IgD-negative memory B cell (primary cell): Measurements from ENCODE around the gene HRH1. TPM values are rescaled to one million over a fixed set of nuclear protein-coding genes. Genes with fewer than 3 reads are reported as not detected.

Experiments used
- H3K27ac Mint-ChIP-seq, 3 donors: one replicate each; pipeline ENCODE4 v1.8.0; 2020 to 2022; ENCODE audit warnings: mild to moderate bottlenecking in 3 of 3, mixed read lengths in 3 of 3, moderate library complexity in 1 of 3
- H3K27me3 Mint-ChIP-seq: one replicate; pipeline ENCODE4 v1.8.0; 2021; ENCODE audit warnings: mixed read lengths
- H3K36me3 Mint-ChIP-seq: one replicate; pipeline ENCODE4 v1.8.0; 2020; ENCODE audit warnings: mild to moderate bottlenecking, mixed read lengths
- H3K4me1 Mint-ChIP-seq, 3 donors: one replicate each; pipeline ENCODE4 v1.8.0; 2020 to 2022; ENCODE audit warnings: mixed read lengths in 3 of 3, mild to moderate bottlenecking in 1 of 3
- H3K4me3 Mint-ChIP-seq, 4 donors: one replicate each; pipeline ENCODE4 v1.8.0; 2020 to 2022; ENCODE audit warnings: mild to moderate bottlenecking in 4 of 4, mixed read lengths in 4 of 4, moderate library complexity in 3 of 4
- H3K9me3 Mint-ChIP-seq, 3 donors: one replicate each; pipeline ENCODE4 v1.8.0; 2020 to 2021; ENCODE audit warnings: mixed read lengths in 3 of 3, mild to moderate bottlenecking in 1 of 3
- polyA plus RNA-seq: library from polyadenylated mRNA; unstranded; fragments of 300-500 nt; fragmentation: Illumina TruSeq; gene quantifications from one replicate; pipeline ENCODE4 v1.2.3, GENCODE V29; 2021

HRH1 gene
- polyA plus RNA-seq, 1 donor from 2014 or later: not detected

- peaks cover 6 to 8% (median 7%) of the 10 kb centered on the region in 3 donors for H3K4me1 Mint-ChIP-seq
- H3K27ac Mint-ChIP-seq: no peak overlapping the region
- H3K36me3 Mint-ChIP-seq: peaks cover 12% of the 10 kb centered on the region
- H3K27me3 Mint-ChIP-seq: no peaks in the 10 kb centered on the region
- no peaks in the 10 kb centered on the region for H3K9me3 Mint-ChIP-seq
- H3K4me3 Mint-ChIP-seq: no peak overlapping the region
These were observed 142.8 kb downstream of the HRH1 start for GRCh38 chr3:11297126-11297525.

- Mint-ChIP-seq H3K36me3 (peaks cover 14% of the 10 kb centered on the region), H3K27me3 (no peaks in the 10 kb centered on the region), H3K27ac (peak overlapping the region in 2 of 3 donors; percentile 48 to 50), H3K9me3 (no peaks in the 10 kb centered on the region), H3K4me1 (peaks cover 4 to 6% (median 6%) of the 10 kb centered on the region in 3 donors), H3K4me3 (peak overlapping the region in 1 of 4 donors; percentile 83)
These were observed 146.7 kb downstream of the HRH1 start for GRCh38 chr3:11300970-11301369.

DNA sequence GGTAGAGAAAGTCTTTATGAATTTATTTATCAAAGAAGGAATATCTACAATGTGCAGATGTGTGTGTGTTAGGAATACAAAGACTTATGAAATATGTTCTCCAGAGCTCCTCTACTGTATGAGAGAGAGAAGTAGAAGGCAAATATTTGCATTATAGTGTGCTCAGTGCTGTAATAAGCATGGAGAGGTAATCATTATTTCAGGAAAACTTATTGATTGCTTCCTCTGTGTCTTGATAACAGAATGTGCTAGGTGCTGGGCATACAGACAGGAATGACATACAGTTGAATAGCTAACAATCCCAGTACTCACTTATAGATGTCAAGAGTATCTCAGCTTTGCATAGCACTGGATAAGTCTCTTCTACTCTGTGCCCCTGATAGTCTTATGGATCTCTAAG lies 148.2 kb downstream of the HRH1 start:
- Mint-ChIP-seq H3K27ac (no peak overlapping the region), H3K4me1 (peaks cover 0 to 3% (median 2%) of the 10 kb centered on the region in 3 donors)

DNA sequence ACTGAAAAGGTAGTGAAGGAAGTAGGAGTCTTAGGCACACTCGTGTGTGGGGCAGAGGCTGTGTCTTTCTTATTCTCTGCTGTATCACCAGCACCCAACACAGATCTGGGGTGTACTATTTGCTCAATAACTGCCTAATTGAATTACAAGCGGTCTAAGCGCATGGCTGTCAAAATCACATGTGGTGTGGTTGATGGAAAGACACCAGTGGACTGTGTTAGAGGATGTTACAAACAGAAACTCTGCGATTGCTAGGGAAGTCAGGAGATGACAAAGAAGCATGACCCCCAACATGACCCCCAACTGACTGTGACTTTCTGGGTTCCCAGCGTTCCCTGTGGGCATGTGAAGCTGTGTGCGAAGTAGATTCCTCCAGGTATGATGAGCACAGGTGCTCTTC lies 149.9 kb downstream of the HRH1 start:
- Mint-ChIP-seq H3K27me3 (no peaks in the 10 kb centered on the region), H3K36me3 (peaks cover 8% of the 10 kb centered on the region), H3K4me1 (peaks cover 0 to 2% (median 2%) of the 10 kb centered on the region in 3 donors), H3K27ac (no peak overlapping the region), H3K9me3 (no peaks in the 10 kb centered on the region), H3K4me3 (no peak overlapping the region)

More for the DNA sequence above, 148.2 kb downstream of the HRH1 start:
- H3K9me3 Mint-ChIP-seq: no peaks in the 10 kb centered on the region
- no peaks in the 10 kb centered on the region for H3K27me3 Mint-ChIP-seq
- H3K4me3 Mint-ChIP-seq: no peak overlapping the region
- peaks cover 13% of the 10 kb centered on the region for H3K36me3 Mint-ChIP-seq

GRCh38 chr3:11305509-11305908 lies 151.2 kb downstream of the HRH1 start:
- H3K27ac Mint-ChIP-seq: peak overlapping the region in 1 of 3 donors; percentile 53
- no peaks in the 10 kb centered on the region for H3K9me3 Mint-ChIP-seq
- H3K27me3 Mint-ChIP-seq: no peaks in the 10 kb centered on the region
- H3K4me3 Mint-ChIP-seq: no peak overlapping the region
- H3K4me1 Mint-ChIP-seq: peaks cover 0 to 2% (median 0%) of the 10 kb centered on the region in 3 donors
- peaks cover 8% of the 10 kb centered on the region for H3K36me3 Mint-ChIP-seq

GRCh38 chr3:11306817-11307589 lies 152.7 kb downstream of the HRH1 start:
- H3K4me1 Mint-ChIP-seq: peaks cover 0 to 2% (median 0%) of the 10 kb centered on the region in 3 donors
- H3K9me3 Mint-ChIP-seq: no peaks in the 10 kb centered on the region
- H3K27ac Mint-ChIP-seq: peak overlapping the region in 2 of 3 donors; percentile 50 to 74
- H3K27me3 Mint-ChIP-seq: no peaks in the 10 kb centered on the region
- peaks cover 7% of the 10 kb centered on the region for H3K36me3 Mint-ChIP-seq
- no peak overlapping the region for H3K4me3 Mint-ChIP-seq

DNA sequence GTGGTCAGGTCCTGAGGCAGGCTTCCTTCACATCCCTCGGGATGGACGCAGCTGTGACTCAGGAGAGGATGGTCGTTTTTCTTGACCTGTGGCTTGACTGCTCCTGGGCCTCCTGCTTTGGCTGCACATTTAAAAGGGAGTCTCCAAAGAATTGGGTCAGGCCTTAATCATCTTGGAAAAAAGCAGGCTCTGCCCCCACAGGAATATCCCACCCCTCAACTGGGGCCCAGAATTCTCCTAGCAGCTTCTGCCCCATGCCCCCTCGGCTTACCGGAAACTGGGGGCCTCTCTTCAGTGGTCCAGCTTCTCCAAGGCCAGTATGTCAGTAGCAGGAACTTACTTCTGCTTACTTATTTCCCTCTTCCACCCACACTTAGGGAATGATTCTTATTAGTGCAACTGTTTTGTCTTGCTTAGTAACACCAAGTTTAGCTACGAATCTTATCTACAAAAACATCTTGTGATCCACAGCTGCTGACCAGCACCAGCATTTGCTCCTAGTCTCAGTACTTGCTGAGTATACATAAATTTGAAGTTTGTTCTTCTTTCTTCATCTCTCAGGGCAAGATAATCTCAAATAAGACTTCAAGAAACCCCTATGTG lies 153.6 kb downstream of the HRH1 start:
- Mint-ChIP-seq H3K27me3 (no peaks in the 10 kb centered on the region), H3K27ac (no peak overlapping the region), H3K4me3 (no peak overlapping the region), H3K9me3 (no peaks in the 10 kb centered on the region), H3K4me1 (peaks cover 0 to 2% (median 0%) of the 10 kb centered on the region in 3 donors), H3K36me3 (peaks cover 2% of the 10 kb centered on the region)

DNA sequence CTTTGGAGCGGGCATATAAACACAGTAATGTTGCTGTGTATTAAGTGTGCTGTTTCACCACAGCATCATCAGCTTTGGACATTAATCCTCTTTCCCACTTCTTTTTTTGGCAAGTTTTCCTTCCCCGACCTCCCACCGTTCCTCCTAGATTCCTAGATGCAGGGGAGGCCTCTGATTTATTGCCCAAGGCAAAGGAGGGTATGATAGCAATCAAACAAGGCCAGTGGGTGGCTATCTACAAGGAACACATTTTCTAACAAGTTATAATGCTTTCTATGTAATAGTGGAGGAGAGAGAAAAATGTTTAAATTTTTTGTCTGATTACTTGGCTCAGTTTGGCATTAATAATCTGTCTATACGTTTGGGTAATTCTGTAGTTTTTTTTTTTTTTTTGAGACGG lies 156.0 kb downstream of the HRH1 start:
- Mint-ChIP-seq H3K36me3 (peaks cover 8% of the 10 kb centered on the region), H3K9me3 (no peaks in the 10 kb centered on the region)

GRCh38 chr3:11312166-11312565 lies 157.9 kb downstream of the HRH1 start:
- Mint-ChIP-seq H3K9me3 (no peaks in the 10 kb centered on the region), H3K36me3 (peaks cover 15% of the 10 kb centered on the region), H3K4me1 (peaks cover 0 to 2% (median 0%) of the 10 kb centered on the region in 3 donors), H3K4me3 (no peak overlapping the region), H3K27me3 (no peaks in the 10 kb centered on the region), H3K27ac (no peak overlapping the region)

More for the DNA sequence above, 156.0 kb downstream of the HRH1 start:
- Mint-ChIP-seq H3K27me3 (no peaks in the 10 kb centered on the region), H3K4me3 (no peak overlapping the region), H3K4me1 (peaks cover 0 to 2% (median 0%) of the 10 kb centered on the region in 3 donors), H3K27ac (no peak overlapping the region)

Other genes with a start within 250 kb of the HRH1 start
- gene SLC6A1, start 161.7 kb upstream of the HRH1 start, polyA plus RNA-seq: not detected
- 18.1 TPM for gene ATG7, start 117.9 kb downstream of the HRH1 start, polyA plus RNA-seq